Posterior vena cava (tissue), 2 donors: ENCODE data around the gene GOLT1B. TPM values are rescaled to one million over a fixed set of nuclear protein-coding genes. Genes with fewer than 3 reads are reported as not detected.

Experiments
- DNase-seq: peaks from one replicate; pipeline ENCODE4 v3.0.0-alpha.2; 2020; ENCODE audit warnings: low spot score
- intact Hi-C, 2 donors: fragments of 100-400 bp; cut with DNase I; formaldehyde crosslinking; loops; one replicate each; pipeline versions ENCODE4 v1.14.1 to v1.14.2; 2022 to 2023
- total RNA-seq, 2 donors: library from RNA; stranded (reverse); fragmentation: NEBNext Ultra II Directional; extraction: Animal tissue kit (Norgen Biotek cat#: 25700); gene quantifications; one replicate each; pipeline ENCODE4 v1.2.1, GENCODE V29; 2021
- donor health status: DM: yes; HTN: yes; CAD: no.
- donor health status: DM: yes; HTN: yes; CAD: no.

GOLT1B gene
- total RNA-seq, 2 donors from 2014 or later = 38.5 to 48.7 TPM

DNA sequence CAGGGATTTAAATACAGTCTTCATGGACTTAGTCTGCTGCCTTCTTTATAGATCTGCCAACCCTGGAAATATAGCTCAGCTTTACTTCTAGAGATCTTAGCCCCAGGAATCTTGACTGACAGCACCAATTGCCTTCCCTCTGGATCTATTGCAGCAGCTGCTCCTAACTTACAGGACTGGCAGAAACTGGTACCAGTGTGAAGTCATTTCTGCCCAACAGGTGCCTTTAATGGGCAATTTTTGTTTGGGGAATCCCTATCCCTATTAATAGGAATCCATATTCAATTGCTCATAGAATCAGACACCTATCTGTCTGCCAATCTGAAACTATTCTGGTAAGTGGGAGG lies 51.7 kb downstream of the GOLT1B start:
- no peak for DNase-seq
- intact Hi-C loops = no loop called here

DNA sequence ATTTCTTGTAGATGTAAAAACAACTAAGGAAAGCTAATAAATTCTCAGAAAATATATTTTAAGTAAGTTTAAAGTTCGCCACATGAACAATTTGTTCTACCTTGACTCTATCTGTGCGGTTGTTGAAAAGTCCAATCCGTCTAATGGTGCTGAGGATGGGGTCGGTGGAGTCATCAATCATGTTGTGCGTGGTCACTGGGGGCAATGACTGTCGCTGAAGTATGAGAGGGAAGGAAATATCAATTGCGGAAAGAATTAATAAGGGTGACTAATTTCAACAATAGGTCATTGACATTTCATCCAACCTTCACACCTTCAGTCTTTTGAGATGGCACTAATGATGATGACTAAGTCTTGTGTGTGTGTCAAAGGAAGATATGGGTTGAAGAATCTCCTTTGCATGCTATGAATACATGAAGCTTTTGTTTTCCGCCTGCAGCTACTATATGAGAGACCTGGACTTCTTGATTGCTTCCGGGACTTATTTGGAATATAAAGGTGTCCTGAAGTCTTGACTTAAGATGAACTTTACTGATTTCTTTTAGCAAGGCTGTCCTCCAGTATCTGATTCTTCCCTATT lies 56.6 kb downstream of the GOLT1B start:
- DNase-seq = no peak
- intact Hi-C loops = no loop called here

DNA sequence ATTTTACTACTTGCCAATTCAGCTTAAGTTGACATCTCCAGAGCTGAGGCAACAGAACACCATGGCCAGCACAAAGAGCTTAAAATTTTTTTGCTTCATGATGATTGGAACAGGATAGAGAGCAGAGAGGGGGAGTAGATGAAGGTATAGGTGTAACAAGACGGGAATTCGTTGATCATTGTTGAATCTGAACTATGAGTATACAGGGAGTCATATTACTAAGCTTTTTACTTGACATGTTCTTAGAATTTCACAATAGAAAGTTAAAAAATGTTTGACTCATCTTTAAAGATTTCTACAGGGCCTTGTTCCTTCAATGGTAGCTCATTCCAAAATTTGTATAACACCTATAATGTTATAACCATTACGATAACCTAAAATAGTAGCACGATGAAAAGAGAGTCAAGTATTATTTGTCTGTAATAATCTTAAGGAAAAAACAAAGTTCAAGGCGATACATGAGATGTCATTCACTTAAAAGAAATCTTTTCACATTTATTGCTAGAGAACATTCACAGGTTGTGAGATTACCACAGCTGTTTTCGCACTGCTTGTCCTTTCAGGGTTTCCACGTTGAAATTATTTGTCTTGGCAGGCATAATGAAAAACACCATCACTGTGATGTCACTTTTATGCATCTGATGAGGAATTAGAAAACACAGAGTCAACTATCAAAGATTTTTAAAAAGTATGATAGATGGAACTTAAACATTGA lies 58.4 kb downstream of the GOLT1B start:
- intact Hi-C loops = no loop called here
- no peak for DNase-seq

DNA sequence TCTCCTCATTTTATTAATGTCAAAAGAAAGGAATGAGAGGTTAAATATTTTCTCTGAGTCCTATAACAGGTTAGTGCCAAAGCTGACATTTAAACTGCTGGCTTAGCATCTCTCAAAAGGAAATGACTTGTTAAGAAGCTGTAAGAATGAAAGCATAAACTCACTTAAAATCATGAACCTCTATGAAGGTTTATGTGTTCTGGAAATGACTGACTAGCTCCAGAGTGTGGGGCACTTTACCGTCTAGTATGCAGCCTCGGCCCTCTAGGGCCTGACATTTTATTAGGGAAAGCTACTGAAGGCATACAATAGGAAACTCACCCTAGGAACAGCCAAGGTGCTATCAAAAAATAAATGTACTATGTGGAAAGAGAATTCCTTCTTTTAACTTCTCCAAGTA lies 59.6 kb downstream of the GOLT1B start:
- no peak for DNase-seq
- intact Hi-C loops = no loop called here

DNA sequence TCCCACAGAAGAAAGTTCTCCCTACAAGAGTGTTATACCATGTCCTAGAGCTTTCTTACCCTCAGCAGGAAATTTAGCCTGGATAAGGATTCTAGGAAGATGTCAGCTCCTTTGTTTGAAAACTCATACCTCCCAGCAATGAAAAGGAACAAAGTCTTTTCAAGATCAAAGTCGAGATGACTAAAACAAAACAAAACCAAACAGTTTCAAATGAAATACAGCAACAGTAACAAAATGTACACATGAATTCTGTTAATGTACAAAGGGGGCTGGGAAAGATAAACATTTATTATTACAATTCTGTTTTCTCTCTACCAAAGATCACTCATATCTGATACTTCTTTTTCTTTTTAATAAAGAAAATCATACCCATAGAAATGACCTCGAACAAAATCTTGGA lies 61.3 kb downstream of the GOLT1B start:
- intact Hi-C loops = no loop called here
- DNase-seq = no peak

DNA sequence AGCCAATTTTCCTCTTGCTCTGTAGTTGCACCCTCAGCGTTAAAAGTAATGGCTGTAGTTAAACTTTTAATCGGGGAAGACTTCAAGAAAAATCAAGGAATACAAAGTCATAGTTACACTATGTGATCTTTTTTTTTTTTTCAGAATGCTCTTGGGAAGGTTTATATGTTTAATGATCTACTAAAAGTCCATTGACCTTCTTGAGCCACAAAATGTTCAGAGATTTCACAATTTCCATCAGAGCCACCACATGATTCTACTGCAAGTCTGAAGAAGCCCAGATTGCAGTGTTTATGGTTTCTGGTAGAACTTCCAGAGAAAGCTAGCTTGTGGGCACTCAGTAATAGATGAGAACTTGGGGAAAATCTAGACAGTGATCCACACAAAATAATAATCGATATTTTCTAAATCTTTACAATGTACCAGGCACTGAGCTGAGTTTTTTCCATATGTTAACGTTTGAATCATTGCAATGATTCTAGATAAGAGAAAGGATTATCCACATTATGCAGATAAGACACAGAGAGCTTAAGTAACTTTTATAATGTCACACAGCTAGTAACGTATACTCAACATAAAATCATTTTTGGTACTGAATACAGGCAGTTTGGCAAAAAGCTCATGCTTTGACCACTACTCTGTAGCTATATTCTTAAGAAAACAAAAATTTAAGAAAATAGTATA lies 64.8 kb downstream of the GOLT1B start:
- DNase-seq = no peak
- intact Hi-C loops = no loop called here

DNA sequence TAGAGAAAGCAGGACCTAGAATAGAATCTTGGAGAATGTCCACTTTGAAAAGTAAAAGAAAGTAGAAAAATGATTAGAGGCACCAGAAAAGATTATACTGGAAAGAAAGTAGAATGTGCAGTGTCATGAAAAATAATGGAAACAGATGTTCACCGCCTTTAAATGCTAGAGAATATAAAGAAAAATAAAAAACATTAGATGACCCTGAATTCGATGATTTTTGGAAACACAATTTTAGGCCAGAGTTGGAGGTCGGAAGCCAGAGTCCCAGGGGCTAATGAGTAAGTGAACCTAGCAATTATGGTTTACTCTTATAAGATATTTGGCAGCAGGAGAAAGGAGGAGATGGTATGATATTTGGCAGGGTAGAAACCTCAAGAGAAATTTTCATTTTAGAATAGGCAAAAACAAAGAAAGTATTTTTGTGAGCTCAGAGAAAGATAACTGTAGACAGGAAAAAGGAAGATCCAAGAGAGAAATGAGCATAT lies 65.4 kb downstream of the GOLT1B start:
- DNase-seq = no peak
- intact Hi-C loops = no loop called here

Other genes with a start within 250 kb of the GOLT1B start
- gene SLCO1A2, start 166.9 kb upstream of the GOLT1B start, total RNA-seq = not detected
- not detected for gene IAPP, start 128.9 kb upstream of the GOLT1B start, total RNA-seq
- 10 to 100 TPM; 22.4 to 23.8 TPM for gene PYROXD1, start 64.1 kb upstream of the GOLT1B start, total RNA-seq
- gene RECQL, start 154 bp upstream of the GOLT1B start, total RNA-seq = 10 to 100 TPM; 41.2 to 50.4 TPM
- not detected for gene SPX, start 24.5 kb downstream of the GOLT1B start, total RNA-seq
- gene GYS2, start 103.1 kb downstream of the GOLT1B start, total RNA-seq = not detected
- 100 to 1,000 TPM; 298 to 315 TPM for gene LDHB, start 156.1 kb downstream of the GOLT1B start, total RNA-seq